Endothelial cell of umbilical vein (primary cell): Measurements from ENCODE around the gene C10orf67.

ENCODE experiments used
- JUN ChIP-seq: IDR thresholded peaks from 2 replicates; pipeline ENCODE4 v1.6.1; 2011; ENCODE audit warnings: borderline replicate concordance, low read depth; ENCODE audit not compliant: insufficient read length, insufficient read depth
- POLR2A ChIP-seq: IDR thresholded peaks from 2 replicates; pipeline ENCODE4 v1.6.1; 2012; ENCODE audit warnings: low read depth, mild to moderate bottlenecking, control low read depth, low read length
- POLR2AphosphoS5 ChIP-seq: IDR thresholded peaks from 2 replicates; pipeline ENCODE4 v1.6.1; 2012; ENCODE audit warnings: low read depth, mild to moderate bottlenecking, control low read depth, low read length, moderate library complexity; ENCODE audit not compliant: insufficient read depth
- TF ChIP-seq, protein P1 (sequence below), 2 donors: IDR thresholded peaks; 1 replicate in 1 of 2; 2 replicates in 1 of 2; pipeline ENCODE4 v1.5.1; 2011; ENCODE audit warnings: low read length in 2 of 2, mild to moderate bottlenecking in 2 of 2, moderate library complexity in 2 of 2, control low read depth in 1 of 2, inconsistent platforms in 1 of 2, low read depth in 1 of 2; ENCODE audit not compliant: insufficient read depth in 1 of 2; ENCODE audit errors: extremely low read depth in 1 of 2
- TF ChIP-seq, protein P2 (sequence below): IDR thresholded peaks from 2 replicates; pipeline ENCODE4 v1.6.1; 2011; ENCODE audit not compliant: insufficient read depth, insufficient read length

GRCh38 chr10:23171232-23171876 lies 173.2 kb downstream of the C10orf67 start:
- TF ChIP-seq, protein P1, sequence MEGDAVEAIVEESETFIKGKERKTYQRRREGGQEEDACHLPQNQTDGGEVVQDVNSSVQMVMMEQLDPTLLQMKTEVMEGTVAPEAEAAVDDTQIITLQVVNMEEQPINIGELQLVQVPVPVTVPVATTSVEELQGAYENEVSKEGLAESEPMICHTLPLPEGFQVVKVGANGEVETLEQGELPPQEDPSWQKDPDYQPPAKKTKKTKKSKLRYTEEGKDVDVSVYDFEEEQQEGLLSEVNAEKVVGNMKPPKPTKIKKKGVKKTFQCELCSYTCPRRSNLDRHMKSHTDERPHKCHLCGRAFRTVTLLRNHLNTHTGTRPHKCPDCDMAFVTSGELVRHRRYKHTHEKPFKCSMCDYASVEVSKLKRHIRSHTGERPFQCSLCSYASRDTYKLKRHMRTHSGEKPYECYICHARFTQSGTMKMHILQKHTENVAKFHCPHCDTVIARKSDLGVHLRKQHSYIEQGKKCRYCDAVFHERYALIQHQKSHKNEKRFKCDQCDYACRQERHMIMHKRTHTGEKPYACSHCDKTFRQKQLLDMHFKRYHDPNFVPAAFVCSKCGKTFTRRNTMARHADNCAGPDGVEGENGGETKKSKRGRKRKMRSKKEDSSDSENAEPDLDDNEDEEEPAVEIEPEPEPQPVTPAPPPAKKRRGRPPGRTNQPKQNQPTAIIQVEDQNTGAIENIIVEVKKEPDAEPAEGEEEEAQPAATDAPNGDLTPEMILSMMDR (IDR thresholded peaks at IDR 0.05; ENCODE audit: extremely low read depth in 1 of 2, insufficient read depth in 1 of 2, low read depth in 1 of 2, low read length in 2 of 2): no peak
- TF ChIP-seq POLR2A: no peak
- no peak for TF ChIP-seq POLR2AphosphoS5
- no peak for TF ChIP-seq JUN
- TF ChIP-seq, protein P2, sequence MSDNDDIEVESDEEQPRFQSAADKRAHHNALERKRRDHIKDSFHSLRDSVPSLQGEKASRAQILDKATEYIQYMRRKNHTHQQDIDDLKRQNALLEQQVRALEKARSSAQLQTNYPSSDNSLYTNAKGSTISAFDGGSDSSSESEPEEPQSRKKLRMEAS: no peak
